A549 treated with CORT108297 at 1 μM for 4 hours (cell line): ENCODE data around the gene SYNGR1. TPM values are rescaled to one million over a fixed set of nuclear protein-coding genes. Genes with fewer than 3 reads are reported as not detected.

Experiments
- total RNA-seq: library from RNA; stranded (reverse); fragments of 200-300 nt; extraction: Qiagen RNA extraction; gene quantifications from 5 replicates; pipeline ENCODE4 v1.2.3, GENCODE V29; 2022

Gene SYNGR1, protein sequence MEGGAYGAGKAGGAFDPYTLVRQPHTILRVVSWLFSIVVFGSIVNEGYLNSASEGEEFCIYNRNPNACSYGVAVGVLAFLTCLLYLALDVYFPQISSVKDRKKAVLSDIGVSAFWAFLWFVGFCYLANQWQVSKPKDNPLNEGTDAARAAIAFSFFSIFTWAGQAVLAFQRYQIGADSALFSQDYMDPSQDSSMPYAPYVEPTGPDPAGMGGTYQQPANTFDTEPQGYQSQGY
- total RNA-seq, result 7.9 to 13.7 TPM (median 12.1 TPM) in 5 replicates

DNA sequence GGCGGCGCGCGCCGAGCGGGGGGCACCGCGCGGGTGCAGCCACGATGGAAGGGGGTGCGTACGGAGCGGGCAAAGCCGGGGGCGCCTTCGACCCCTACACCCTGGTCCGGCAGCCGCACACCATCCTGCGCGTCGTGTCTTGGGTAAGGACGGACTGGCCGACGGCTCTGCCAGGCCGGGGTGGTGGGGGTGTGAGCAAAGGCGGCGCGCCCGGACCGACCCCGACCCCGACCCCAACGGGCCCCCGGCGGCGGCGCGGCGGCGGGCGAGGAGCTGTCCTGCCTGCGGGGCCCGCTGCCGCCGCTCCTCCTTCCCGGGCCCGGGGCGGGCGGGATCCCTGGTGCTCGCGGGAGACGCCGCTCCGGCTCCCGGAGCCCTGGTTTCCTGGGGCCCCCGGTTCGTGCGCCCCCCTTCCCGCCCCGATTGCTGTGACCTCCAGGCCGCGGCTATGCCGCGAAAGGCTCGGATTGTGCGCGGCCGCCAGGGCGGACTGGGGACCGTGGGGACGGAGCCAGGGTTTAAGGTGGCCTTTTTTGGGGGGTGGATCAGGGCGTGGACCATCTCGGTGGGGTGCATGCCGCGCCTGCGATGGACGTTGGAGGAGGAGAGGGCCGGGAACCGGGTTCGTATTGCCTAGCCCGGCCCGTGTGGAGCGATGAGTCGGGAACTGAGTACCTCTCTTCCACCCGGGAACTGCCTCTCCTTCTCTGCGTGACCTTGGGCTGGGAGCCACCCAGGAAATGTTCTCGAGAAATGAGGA is at the start of gene SYNGR1:
Gene SYNGR1, plus strand, starts transcription at position 25 of the 760 bp plus-strand sequence. Its CDS starts 20 bp downstream, at position 45.

GRCh38 chr22:39319284-39320022 is 30.3 kb upstream of the SYNGR1 start, which contains the start of gene RPL3:
TSS of gene RPL3 (minus strand) at chr22:39319623. CDS start at chr22:39319597, 26 bp downstream.

Other genes starting within 250 kb of the SYNGR1 start
- 1.2 to 1.6 TPM (median 1.3 TPM) in 5 replicates for gene CBX7, start 197.3 kb upstream of the SYNGR1 start, total RNA-seq
- 3.0 to 4.5 TPM (median 4.2 TPM) in 5 replicates for gene PDGFB, start 105.0 kb upstream of the SYNGR1 start, total RNA-seq
- gene RPL3, start 30.4 kb upstream of the SYNGR1 start, total RNA-seq, result 1,748 to 2,379 TPM (median 1,762 TPM) in 5 replicates
- gene TAB1, start 49.8 kb downstream of the SYNGR1 start, total RNA-seq, result 8.4 to 12.3 TPM (median 11.6 TPM) in 5 replicates
- gene MGAT3, start 107.0 kb downstream of the SYNGR1 start, total RNA-seq, result 0.28 to 0.57 TPM (median 0.47 TPM) in 5 replicates
- gene MIEF1, start 152.3 kb downstream of the SYNGR1 start, total RNA-seq, result 22.9 to 25.9 TPM (median 23.9 TPM) in 5 replicates
- gene ATF4, start 170.6 kb downstream of the SYNGR1 start, total RNA-seq, result 310 to 392 TPM (median 356 TPM) in 5 replicates
- gene RPS19BP1, start 182.8 kb downstream of the SYNGR1 start, total RNA-seq, result 82.5 to 123 TPM (median 108 TPM) in 5 replicates
- 0.02 to 0.07 TPM (median 0.03 TPM) in 5 replicates for gene CACNA1I, start 220.8 kb downstream of the SYNGR1 start, total RNA-seq